Activated CD4-positive, alpha-beta T cell treated with anti-CD3 and anti-CD28 coated beads for 24 hours (primary cell): ENCODE data around the gene SLC7A4.
"Not testable (repeated sequence)": the region's sequence is repeated elsewhere in the genome, so short reads cannot be mapped to it uniquely, and the experiment has no call there.

ENCODE experiments used
- DNase-seq, 2 donors: peaks; one replicate each; pipeline ENCODE4 v3.0.0-alpha.2; 2020; ENCODE audit warnings: low read depth in 2 of 2

Gene SLC7A4

GRCh38 chr22:21032037-21032867, at the start of gene SLC7A4:
Gene SLC7A4, minus strand, starts transcription at chr22:21032561. Its CDS starts 749 bp downstream, at chr22:21031812.
- no peak for DNase-seq

- no peak for DNase-seq
Observed at GRCh38 chr22:21080435-21081137, 48.2 kb upstream of the SLC7A4 start.

GRCh38 chr22:21079493-21079892, 47.1 kb upstream of the SLC7A4 start:
- no peak for DNase-seq

GRCh38 chr22:21078916-21079315, 46.6 kb upstream of the SLC7A4 start:
- no peak for DNase-seq

GRCh38 chr22:21077884-21078508, 45.6 kb upstream of the SLC7A4 start:
- DNase-seq = no peak

GRCh38 chr22:21076912-21077625, 44.7 kb upstream of the SLC7A4 start:
- DNase-seq = no peak

GRCh38 chr22:21075516-21076138, 43.3 kb upstream of the SLC7A4 start:
- no peak for DNase-seq

- no peak for DNase-seq
Observed at GRCh38 chr22:21074102-21074715, 41.8 kb upstream of the SLC7A4 start.

GRCh38 chr22:21073482-21073881, 41.1 kb upstream of the SLC7A4 start:
- no peak for DNase-seq

GRCh38 chr22:21073023-21073422, 40.7 kb upstream of the SLC7A4 start:
- no peak for DNase-seq

GRCh38 chr22:21071796-21072195, 39.4 kb upstream of the SLC7A4 start:
- not testable (repeated sequence) for DNase-seq

GRCh38 chr22:21070690-21071615, 38.6 kb upstream of the SLC7A4 start:
- DNase-seq = no peak

- no peak for DNase-seq
Observed at GRCh38 chr22:21069375-21069774, 37.0 kb upstream of the SLC7A4 start.

- DNase-seq = no peak
Observed at GRCh38 chr22:21068681-21069276, 36.4 kb upstream of the SLC7A4 start.

GRCh38 chr22:21067901-21068680, 35.7 kb upstream of the SLC7A4 start:
- no peak for DNase-seq

GRCh38 chr22:21067075-21067900, 34.9 kb upstream of the SLC7A4 start:
- no peak for DNase-seq

GRCh38 chr22:21064917-21065864, 32.8 kb upstream of the SLC7A4 start:
- no peak for DNase-seq
